ENCODE measurements around the gene ANKRD10.

The ANKRD10 gene

DNA sequence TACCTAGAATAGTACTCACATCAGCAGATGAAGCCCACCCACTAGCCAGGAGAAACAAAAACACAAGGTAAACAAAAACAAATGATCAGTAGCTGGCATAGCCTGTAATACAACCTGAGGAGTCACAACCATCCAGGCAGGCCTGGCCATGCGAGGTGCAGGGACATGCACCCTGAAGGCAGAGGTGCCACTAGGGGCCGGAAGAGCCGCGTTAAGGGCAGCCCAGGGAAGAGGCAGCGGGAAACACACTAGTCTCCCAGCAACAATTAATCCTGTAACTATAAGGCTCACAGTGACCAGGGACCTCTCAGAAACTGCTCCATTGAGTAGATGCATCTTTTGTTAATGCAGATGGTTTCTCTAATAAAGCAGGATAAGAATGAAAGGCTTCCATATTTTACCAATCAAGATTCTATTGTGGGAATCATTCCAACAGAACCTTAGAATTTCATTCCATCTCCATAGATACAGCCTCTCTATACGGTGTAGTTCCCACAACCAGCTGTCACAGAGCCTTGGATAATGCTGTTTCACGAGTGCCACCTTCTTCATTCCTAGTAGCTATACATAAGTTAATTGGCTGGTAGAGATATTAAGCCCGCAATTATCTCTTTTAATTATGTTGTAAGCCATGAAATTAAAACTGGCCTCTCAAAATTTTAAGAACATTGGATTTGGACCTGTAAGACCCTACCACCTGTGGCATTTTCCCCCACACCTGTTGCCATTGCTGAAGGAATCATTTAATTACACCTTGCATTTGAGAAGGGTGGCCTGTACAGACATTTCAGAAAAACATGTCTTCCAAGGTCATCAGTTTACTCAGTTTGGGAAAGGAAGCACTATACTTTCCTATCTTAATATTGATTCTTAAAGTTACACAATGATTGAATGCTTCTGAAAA is 28.7 kb downstream of the ANKRD10 start:
- DNase-seq (ENCODE audit: low read depth), result no peak

- no peak for DNase-seq (ENCODE audit: low read depth)
Observed at GRCh38 chr13:110885516-110885915, 29.4 kb downstream of the ANKRD10 start.

DNA sequence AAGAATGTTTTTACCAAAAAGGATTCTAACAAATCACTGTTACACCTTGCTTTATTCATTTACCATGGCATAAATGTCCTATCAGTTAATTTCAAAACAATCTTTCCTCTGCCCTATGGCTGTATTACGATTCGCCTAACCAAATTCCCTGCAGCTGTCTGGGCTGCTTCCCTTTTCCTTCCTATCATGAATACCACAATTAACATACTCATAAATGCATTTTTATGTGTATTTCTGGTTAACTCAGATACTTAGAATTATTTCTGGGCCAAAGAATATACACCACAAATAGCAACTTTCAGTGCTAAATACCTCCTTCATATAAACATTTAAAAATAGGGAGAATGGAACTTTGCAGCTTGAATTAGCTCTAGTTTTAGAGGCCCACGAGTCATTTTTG is 30.4 kb downstream of the ANKRD10 start:
- no peak for DNase-seq (ENCODE audit: low read depth)

DNA sequence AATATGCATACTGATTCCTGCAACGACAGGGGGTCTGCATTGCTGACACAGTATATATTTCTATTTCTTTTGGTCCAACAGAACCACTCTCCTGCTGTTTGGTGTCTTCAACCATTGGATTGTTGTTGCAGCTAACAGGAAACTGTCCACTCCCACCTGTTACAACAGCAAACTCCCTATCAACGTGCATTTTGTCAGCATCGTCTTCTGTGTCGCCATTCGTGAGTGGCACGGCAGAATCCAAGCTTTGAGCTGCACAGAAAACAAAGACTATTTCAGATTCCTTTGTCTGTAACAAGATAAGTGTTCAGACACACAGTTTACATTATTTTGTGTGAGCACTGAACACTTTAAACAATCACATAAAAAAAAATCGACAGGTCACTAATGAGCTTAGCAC is 31.3 kb downstream of the ANKRD10 start:
- DNase-seq (ENCODE audit: low read depth), result no peak

- DNase-seq (ENCODE audit: low read depth), result no peak
Observed at GRCh38 chr13:110882972-110883371, 31.9 kb downstream of the ANKRD10 start.

GRCh38 chr13:110881839-110882627 is 32.8 kb downstream of the ANKRD10 start:
- no peak for DNase-seq (ENCODE audit: low read depth)

- DNase-seq (ENCODE audit: low read depth), result no peak
Observed at GRCh38 chr13:110880627-110881026, 34.2 kb downstream of the ANKRD10 start.

- DNase-seq (ENCODE audit: low read depth), result no peak
Observed at GRCh38 chr13:110879482-110879881, 35.4 kb downstream of the ANKRD10 start.

GRCh38 chr13:110877737-110878258 is 37.1 kb downstream of the ANKRD10 start:
- no peak for DNase-seq (ENCODE audit: low read depth)

DNA sequence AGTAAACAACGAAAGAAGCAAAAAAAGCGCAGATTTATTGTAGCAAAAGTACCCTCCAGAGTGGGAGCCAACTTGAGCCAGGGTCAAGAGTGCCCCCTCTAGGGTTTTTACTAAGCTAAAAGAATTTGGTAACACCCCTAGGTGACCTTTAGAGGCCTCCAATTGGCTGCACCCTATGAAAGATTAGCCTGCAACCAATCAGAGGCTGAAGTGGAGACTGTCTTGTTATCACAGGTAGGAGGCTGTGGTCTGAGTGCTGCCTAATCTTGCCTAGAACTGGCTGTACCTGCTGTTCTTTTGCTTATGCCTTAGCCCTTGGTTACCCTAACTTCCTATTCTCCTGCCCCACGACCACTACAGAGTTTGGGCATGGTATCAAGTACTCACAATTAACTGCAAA is 38.3 kb downstream of the ANKRD10 start:
- DNase-seq (ENCODE audit: low read depth), result no peak

- no peak for DNase-seq (ENCODE audit: low read depth)
Observed at GRCh38 chr13:110875241-110875640, 39.6 kb downstream of the ANKRD10 start.

GRCh38 chr13:110874508-110874960 is 40.3 kb downstream of the ANKRD10 start:
- peak; percentile 16 for DNase-seq (ENCODE audit: low read depth)

DNA sequence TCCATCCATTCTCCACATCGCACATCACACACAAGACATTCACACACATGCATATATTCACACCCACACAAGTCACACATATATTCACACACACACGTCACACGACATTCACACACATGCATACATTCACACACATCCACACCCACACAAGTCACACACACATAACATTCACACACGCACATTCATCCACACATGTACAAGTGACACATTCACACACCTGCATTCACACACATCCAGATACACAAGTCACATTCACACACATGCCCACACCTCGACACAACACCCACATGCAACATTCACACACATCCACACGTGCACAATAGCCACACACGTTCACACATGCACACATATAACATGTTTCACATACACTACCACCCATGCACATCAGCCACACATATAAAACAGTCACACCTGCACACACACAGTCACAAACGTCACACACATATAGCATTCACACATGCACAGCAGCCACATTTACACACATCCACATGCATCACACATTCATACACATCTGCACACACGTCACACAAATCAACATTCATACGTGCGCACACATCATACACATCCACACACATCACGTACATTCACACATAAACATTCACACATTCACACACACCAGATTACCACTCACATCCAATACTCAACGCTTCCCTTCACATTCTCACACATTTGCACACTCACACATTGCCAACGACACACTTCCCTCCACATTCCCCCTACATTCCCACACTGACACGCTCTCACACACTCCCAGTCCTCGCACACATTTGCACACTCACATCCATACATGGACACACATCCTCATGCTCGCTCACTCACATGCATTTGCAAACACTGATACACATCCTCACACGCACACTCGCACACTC is 41.0 kb downstream of the ANKRD10 start:
- no peak for DNase-seq (ENCODE audit: low read depth)

- DNase-seq (ENCODE audit: low read depth), result no peak
Observed at GRCh38 chr13:110872768-110873638, 41.9 kb downstream of the ANKRD10 start.

- no peak for DNase-seq (ENCODE audit: low read depth)
Observed at GRCh38 chr13:110872034-110872767, 42.7 kb downstream of the ANKRD10 start.

DNA sequence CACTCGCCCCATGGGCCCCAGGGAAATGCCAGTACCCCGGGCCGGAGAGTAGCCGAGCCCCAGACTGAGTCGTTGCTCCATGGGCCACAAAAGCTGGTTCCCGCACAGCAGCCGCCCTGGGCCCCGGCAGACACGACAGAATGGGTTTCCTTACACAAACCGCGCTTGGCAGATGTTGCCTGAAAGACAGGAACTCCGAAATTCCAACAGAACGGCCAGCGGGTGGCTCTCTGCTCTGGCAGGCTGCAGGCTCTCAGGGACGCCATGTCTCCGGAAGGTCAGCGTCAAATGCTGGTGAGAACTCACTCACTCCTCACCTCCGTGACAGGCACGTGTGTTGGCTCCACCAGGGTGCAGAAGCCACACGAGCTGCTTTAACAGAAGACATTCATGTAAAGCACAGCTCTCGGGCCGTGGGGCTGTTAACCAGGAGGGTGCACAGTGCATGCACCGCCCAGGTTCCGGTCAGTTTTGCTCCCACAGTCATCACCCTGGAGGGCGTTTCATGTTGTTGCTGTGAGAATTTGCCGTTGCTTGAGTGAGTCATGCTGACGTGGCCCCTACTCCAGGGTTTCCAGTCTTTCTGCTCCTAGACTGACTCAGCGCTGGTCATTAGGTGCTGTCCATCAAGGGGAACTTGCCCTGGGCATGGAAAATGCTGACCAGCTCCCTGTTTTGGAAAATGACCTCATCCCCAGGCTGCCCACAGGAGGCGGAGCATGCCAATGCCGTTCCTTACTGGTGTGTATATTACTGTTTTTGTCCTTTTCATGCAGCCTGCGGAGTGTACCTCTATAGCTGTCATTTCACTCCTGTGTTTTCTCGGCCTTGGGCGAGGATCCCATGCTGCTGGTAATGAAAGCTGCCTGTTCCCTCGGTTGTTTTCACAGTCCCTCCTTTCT is 44.8 kb downstream of the ANKRD10 start:
- DNase-seq (ENCODE audit: low read depth), result no peak

- no peak for DNase-seq (ENCODE audit: low read depth)
Observed at GRCh38 chr13:110869231-110869804, 45.6 kb downstream of the ANKRD10 start.

GRCh38 chr13:110868720-110869119 is 46.1 kb downstream of the ANKRD10 start:
- DNase-seq (ENCODE audit: low read depth), result no peak

DNA sequence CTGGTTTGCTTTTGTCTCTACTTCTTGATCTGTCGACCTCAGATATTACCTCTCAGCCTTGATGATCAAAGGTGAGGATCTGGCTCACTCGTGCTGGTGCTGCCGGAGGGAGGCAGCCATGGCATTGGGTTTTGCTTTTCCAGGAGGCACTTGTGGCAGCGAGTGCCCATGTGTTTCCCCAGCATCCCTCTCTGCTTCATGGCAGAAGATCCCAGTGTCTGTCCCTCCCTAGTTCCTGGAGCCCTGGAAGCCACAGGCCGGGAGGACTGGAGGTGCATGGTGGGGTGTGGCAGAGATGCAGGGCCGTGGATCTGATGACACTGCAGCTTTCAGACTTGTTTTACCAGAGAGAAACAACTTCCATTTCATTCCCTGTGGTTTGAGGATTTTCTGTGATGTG is 47.5 kb downstream of the ANKRD10 start:
- DNase-seq (ENCODE audit: low read depth), result no peak
